GM12873 (cell line): ENCODE results near the gene CTXN3.

ENCODE experiments used
- CTCF ChIP-seq: IDR thresholded peaks from 2 replicates; pipeline ENCODE4 v1.5.1; 2012; ENCODE audit warnings: low read depth, mild to moderate bottlenecking, moderate library complexity, low read length, control low read depth; ENCODE audit not compliant: insufficient read depth; ENCODE audit errors: missing control alignments

The CTXN3 gene

GRCh38 chr5:127634007-127634406 is 14.9 kb upstream of the CTXN3 start:
- no peak for TF ChIP-seq CTCF

GRCh38 chr5:127639828-127640227 is 9.1 kb upstream of the CTXN3 start:
- no peak for TF ChIP-seq CTCF

GRCh38 chr5:127642949-127643348 is 5.9 kb upstream of the CTXN3 start:
- TF ChIP-seq CTCF: no peak

- no peak for TF ChIP-seq CTCF
Measured at GRCh38 chr5:127643607-127644006, 5.3 kb upstream of the CTXN3 start.

- no peak for TF ChIP-seq CTCF
Measured at GRCh38 chr5:127645300-127645726, 3.6 kb upstream of the CTXN3 start.

- TF ChIP-seq CTCF: no peak
Measured at GRCh38 chr5:127647361-127647958, 1.4 kb upstream of the CTXN3 start.

GRCh38 chr5:127650022-127650421 is 1.1 kb downstream of the CTXN3 start:
- TF ChIP-seq CTCF: no peak

- no peak for TF ChIP-seq CTCF
Measured at GRCh38 chr5:127650649-127651048, 1.8 kb downstream of the CTXN3 start.
